LNCaP clone FGC (cell line): ENCODE measurements around the gene EGFLAM.
"Not testable (repeated sequence)": the region's sequence is repeated elsewhere in the genome, so short reads cannot be mapped to it uniquely, and the experiment has no call there.

Source experiments
- DNase-seq: peaks from one replicate; pipeline ENCODE4 v3.0.0-alpha.2; 2011; ENCODE audit warnings: low read depth
- H3K4me3 ChIP-seq: 2 replicates; pipeline ENCODE4 v1.5.1; 2011; ENCODE audit warnings: mild to moderate bottlenecking, low read depth, low read length, control low read depth
- CTCF ChIP-seq: IDR thresholded peaks from 2 replicates; pipeline ENCODE4 v1.5.1; 2012; ENCODE audit warnings: mild to moderate bottlenecking; ENCODE audit not compliant: control insufficient read depth, insufficient read depth; ENCODE audit errors: extremely low read depth

The EGFLAM gene

GRCh38 chr5:38404667-38405276, 146.4 kb downstream of the EGFLAM start:
- H3K4me3 ChIP-seq, result no peak overlapping the region
- TF ChIP-seq CTCF, result peak; percentile 68
- peak; percentile 22 for DNase-seq

GRCh38 chr5:38408446-38409198, 150.3 kb downstream of the EGFLAM start:
- TF ChIP-seq CTCF, result no peak
- no peak overlapping the region for H3K4me3 ChIP-seq
- DNase-seq, result no peak

- H3K4me3 ChIP-seq, result no peak overlapping the region
- no peak for DNase-seq
- TF ChIP-seq CTCF, result no peak
These were observed 152.1 kb downstream of the EGFLAM start for GRCh38 chr5:38410304-38410990.

DNA sequence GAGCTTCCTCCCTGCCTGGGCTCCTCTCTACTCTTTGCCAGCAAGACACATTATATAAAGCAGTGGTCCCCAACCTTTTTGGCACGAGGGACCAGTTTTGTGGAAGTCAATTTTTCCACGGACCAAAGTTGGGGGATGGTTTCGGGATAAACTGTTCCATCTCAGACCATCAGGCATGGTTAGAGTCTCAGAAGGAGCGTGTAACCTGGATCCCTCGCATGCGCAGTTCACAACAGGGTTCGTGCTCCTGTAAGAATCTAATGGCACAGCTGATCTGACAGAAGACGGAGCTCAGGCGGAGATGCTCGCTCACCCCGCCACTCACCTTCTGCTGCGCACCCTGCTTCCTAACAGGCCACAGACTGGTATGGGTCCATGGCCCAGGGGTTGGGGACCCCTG, 155.3 kb downstream of the EGFLAM start:
- H3K4me3 ChIP-seq, result no peak overlapping the region
- TF ChIP-seq CTCF, result no peak
- DNase-seq, result no peak

GRCh38 chr5:38414348-38414747, 156.0 kb downstream of the EGFLAM start:
- DNase-seq, result no peak
- H3K4me3 ChIP-seq, result no peak overlapping the region
- TF ChIP-seq CTCF, result no peak

GRCh38 chr5:38415772-38416171, 157.4 kb downstream of the EGFLAM start:
- not testable (repeated sequence) for DNase-seq, H3K4me3 ChIP-seq

DNA sequence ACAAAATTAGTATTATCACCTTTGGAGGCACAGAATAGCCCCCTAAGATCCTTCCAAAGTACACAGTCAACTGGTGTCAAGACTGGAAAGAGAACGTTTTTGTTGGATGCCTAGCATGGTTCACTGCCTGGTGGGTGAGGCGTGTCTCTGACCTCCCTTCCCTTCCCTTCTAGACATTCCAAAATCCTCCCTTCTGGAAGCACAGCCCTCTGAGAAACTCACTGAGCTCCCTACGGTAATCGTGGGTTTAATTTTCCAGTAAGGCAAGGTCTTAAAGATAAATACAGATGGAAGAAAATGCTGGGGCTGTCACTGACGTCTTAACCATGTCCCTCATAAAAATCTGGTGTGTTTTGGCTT, 159.3 kb downstream of the EGFLAM start:
- no peak for TF ChIP-seq CTCF
- no peak overlapping the region for H3K4me3 ChIP-seq
- no peak for DNase-seq
